ENCODE results near the gene MEI1.
A peak's percentile ranks its signal among the peaks of the same experiment; 100 is the strongest.

MEI1 gene

DNA sequence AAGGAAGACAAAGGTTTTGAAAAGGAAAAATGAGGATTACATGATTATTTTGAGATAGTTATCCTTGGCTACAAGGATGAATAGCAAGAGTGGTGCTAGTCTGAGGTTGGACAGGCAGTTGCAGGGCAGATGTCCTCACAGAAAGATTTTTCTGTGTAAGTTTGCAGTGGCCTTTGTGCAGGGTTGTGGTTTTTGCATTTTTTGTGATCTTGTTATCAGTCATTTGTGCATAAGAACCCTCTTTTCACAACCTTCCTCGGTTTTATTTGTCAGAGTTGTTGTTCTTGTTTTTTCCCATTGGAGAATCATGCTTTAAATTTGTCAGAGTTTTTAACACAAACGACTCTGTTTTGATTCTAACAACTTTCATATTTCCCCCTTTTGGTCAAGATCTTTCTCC, 102.6 kb downstream of the MEI1 start:
- H3K36me3 ChIP-seq (ENCODE audit: control insufficient read depth, insufficient read depth, low read length): no peaks in the 10 kb centered on the region
- H3K27me3 ChIP-seq (ENCODE audit: control insufficient read depth, insufficient read depth, low read length): no peaks in the 10 kb centered on the region
- H3K4me1 ChIP-seq (ENCODE audit: control insufficient read depth, insufficient read depth, low read length): peaks cover 22% of the 10 kb centered on the region
- H3K4me3 ChIP-seq (ENCODE audit: low read length): peak overlapping the region; percentile 89
- H3K9me3 ChIP-seq (ENCODE audit: control insufficient read depth, low read length): no peaks in the 10 kb centered on the region
- H3K9ac ChIP-seq (ENCODE audit: low read length): peak overlapping the region; percentile 91

DNA sequence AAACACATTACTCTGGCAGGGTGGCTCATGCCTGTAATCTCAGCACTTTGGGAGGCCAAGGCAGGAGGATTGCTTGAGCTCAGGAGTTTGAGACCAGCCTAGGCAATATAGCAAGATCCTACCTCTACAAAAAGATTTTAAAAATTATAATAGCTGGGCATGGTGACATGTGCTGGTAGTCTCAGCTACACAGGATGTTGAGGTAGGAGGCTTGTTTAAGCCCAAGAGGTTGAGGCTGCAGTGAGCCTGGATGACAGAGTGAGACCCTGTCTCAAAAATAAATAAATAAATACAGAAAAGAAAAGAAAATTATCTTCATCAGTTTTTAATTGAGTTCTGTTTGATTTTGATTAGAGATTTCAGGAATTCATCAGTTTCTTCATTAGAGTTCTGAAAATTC, 106.3 kb downstream of the MEI1 start:
- no peak overlapping the region for H3K4me3 ChIP-seq (ENCODE audit: low read length)
- H3K9ac ChIP-seq (ENCODE audit: low read length): no peak overlapping the region
- no peaks in the 10 kb centered on the region for H3K36me3 ChIP-seq (ENCODE audit: control insufficient read depth, insufficient read depth, low read length)
- peaks cover 13% of the 10 kb centered on the region for H3K4me1 ChIP-seq (ENCODE audit: control insufficient read depth, insufficient read depth, low read length)
- H3K27me3 ChIP-seq (ENCODE audit: control insufficient read depth, insufficient read depth, low read length): no peaks in the 10 kb centered on the region
- no peaks in the 10 kb centered on the region for H3K9me3 ChIP-seq (ENCODE audit: control insufficient read depth, low read length)

DNA sequence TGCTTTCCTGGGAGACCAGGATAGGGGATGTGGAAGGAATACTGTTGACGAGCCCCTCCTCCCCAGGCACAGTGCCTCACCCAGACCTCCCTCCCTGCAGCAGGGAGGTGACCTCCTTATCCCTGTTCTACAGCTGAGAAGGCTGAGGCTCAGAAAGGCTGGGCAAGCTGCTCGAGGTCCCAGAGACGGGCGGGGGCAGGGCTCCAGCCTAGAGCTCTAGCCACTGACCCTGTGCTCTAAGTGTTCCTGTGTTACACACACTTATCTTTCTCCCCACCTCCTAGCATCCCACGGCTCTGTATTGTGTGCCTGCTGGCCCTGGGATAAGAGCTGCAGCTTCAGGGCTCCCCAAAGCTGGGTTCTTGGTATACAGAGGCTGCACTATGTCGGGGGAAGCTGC, 109.1 kb downstream of the MEI1 start:
- Histone ChIP-seq H3K4me1 (ENCODE audit: control insufficient read depth, insufficient read depth, low read length) (no peaks in the 10 kb centered on the region), H3K9me3 (ENCODE audit: control insufficient read depth, low read length) (no peaks in the 10 kb centered on the region), H3K36me3 (ENCODE audit: control insufficient read depth, insufficient read depth, low read length) (no peaks in the 10 kb centered on the region), H3K4me3 (ENCODE audit: low read length) (no peak overlapping the region), H3K27me3 (ENCODE audit: control insufficient read depth, insufficient read depth, low read length) (no peaks in the 10 kb centered on the region), H3K9ac (ENCODE audit: low read length) (no peak overlapping the region)

DNA sequence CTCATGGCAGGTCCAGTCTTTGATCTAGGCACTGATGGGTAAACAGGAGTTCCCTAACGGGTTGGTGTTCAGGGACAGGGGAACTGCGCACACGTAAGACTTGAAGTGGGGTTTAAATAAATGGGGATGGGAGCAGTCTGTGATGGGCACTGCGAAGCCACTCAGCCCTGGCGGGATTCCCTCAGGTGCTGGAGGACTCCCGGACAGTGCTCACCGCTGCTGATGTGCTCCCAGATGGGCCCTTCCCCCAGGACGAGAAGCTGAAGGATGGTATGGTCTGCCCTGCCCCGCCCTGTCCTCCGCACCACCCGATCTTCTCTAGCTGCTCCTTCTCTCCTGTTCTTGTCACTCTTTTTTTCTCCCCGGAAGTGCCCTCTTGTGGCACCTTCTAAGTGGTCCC, 110.7 kb downstream of the MEI1 start:
- H3K36me3 ChIP-seq (ENCODE audit: control insufficient read depth, insufficient read depth, low read length): no peaks in the 10 kb centered on the region
- H3K9me3 ChIP-seq (ENCODE audit: control insufficient read depth, low read length): no peaks in the 10 kb centered on the region

DNA sequence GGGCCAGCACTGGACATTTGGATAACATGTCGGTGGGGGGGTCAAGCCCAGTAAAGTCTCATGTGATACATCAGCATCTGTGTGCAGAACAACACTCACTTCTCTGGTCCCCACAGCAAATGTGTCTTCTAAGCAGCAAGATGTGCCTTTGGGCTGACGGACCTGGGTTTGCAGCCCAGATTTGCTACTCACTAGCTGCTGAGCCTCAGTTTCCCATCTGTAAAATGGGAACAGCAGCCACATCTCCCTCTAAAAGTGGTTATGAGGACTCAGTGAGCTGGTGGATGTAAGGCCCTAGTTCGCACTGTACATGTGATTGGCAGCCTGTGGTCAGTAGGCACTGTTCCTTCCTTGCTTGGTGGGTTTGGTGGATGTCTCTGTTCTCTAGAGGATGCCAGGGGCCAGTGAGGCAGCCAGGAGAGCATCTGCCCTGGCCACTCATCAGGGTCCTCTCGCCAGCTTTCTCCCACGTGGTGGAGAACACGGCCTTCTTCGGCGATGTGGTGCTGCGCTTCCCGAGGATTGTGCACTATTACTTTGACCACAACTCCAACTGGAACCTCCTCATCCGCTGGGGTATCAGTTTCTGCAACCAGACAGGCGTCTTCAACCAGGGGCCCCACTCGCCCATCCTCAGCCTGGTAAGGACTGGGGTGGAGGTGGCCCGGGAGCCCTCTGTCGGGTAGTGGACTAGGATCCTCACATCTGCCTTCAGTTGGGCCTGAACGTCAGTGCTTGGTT, 113.7 kb downstream of the MEI1 start:
- H3K4me3 ChIP-seq (ENCODE audit: low read length): no peak overlapping the region
- no peaks in the 10 kb centered on the region for H3K36me3 ChIP-seq (ENCODE audit: control insufficient read depth, insufficient read depth, low read length)
- no peaks in the 10 kb centered on the region for H3K4me1 ChIP-seq (ENCODE audit: control insufficient read depth, insufficient read depth, low read length)
- no peak overlapping the region for H3K9ac ChIP-seq (ENCODE audit: low read length)
- H3K9me3 ChIP-seq (ENCODE audit: control insufficient read depth, low read length): no peaks in the 10 kb centered on the region
- H3K27me3 ChIP-seq (ENCODE audit: control insufficient read depth, insufficient read depth, low read length): no peaks in the 10 kb centered on the region

More for the DNA sequence above, 110.7 kb downstream of the MEI1 start:
- H3K4me1 ChIP-seq (ENCODE audit: control insufficient read depth, insufficient read depth, low read length): no peaks in the 10 kb centered on the region
- H3K27me3 ChIP-seq (ENCODE audit: control insufficient read depth, insufficient read depth, low read length): no peaks in the 10 kb centered on the region
- no peak overlapping the region for H3K9ac ChIP-seq (ENCODE audit: low read length)
- H3K4me3 ChIP-seq (ENCODE audit: low read length): no peak overlapping the region

DNA sequence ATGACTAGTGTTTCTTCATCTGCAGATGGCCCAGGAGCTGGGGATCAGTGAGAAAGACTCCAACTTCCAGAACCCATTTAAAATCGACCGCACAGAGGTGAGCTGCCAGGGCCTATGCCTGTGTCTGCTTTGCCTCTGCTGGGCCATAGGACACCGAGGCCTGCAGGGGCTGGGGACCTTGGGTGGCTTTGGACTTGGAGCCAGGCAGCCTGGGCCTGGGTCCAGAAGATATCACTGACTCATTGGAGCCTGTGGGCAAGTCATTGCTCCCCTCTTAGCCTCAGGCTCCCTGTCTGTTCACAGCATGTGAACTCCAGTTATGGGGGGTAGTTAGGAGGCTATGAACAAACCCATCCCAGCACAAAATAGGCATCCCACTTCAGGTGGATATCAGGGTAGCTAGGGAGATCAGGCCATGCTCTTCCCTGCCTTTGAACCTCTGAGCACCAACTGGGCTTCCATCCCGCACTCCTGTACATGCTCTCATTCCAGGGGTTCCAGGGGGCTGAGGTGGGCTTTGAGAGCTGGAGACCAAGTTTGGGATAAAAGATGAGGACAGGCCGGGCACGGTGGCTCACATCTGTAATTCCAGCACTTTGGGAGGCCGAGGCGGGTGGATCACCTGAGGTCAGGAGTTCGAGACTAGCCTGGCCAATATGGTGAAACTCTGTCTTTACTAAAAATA, 114.6 kb downstream of the MEI1 start:
- H3K4me3 ChIP-seq (ENCODE audit: low read length): no peak overlapping the region
- H3K9me3 ChIP-seq (ENCODE audit: control insufficient read depth, low read length): no peaks in the 10 kb centered on the region
- no peaks in the 10 kb centered on the region for H3K36me3 ChIP-seq (ENCODE audit: control insufficient read depth, insufficient read depth, low read length)
- H3K9ac ChIP-seq (ENCODE audit: low read length): no peak overlapping the region
- H3K27me3 ChIP-seq (ENCODE audit: control insufficient read depth, insufficient read depth, low read length): no peaks in the 10 kb centered on the region
- no peaks in the 10 kb centered on the region for H3K4me1 ChIP-seq (ENCODE audit: control insufficient read depth, insufficient read depth, low read length)

DNA sequence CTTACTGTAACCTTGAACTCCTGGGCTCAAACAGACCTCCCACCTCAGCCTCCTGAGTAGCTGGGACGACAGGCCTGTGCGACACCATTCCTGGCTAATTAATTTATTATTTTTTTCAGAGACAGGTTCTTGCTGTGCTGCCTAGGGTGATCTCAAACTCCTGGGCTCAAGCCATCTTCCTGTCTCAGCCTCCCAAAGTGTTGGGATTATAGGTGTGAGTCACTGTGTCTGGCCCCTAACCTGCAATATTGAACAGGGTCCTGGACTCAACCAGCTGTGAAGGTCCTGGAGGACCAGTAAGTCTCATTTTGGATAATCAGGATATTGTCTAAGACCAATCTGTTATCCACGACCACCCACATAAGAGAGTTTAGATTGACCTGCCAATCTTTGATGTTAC, 116.4 kb downstream of the MEI1 start:
- Histone ChIP-seq H3K4me3 (ENCODE audit: low read length) (no peak overlapping the region), H3K9ac (ENCODE audit: low read length) (no peak overlapping the region), H3K9me3 (ENCODE audit: control insufficient read depth, low read length) (no peaks in the 10 kb centered on the region), H3K27me3 (ENCODE audit: control insufficient read depth, insufficient read depth, low read length) (no peaks in the 10 kb centered on the region), H3K36me3 (ENCODE audit: control insufficient read depth, insufficient read depth, low read length) (no peaks in the 10 kb centered on the region), H3K4me1 (ENCODE audit: control insufficient read depth, insufficient read depth, low read length) (no peaks in the 10 kb centered on the region)

DNA sequence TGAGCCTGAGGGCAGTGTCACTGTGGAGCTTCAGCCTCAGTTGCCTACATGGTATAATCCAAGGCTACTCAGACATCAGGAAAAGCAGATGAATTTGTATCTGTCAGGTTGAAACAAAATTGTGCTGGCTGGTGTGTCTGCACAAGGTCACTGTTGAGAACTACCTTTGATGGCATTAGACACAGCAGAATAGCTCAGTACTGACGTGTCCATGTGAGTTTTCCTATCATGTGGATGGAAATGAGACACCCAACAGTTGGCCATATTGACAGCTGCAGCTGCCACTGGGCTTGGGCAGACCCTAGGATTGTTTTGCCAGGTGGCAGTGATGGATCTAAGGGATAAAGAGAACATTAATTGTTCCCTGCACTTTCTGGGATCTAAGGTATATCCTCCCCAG, 116.9 kb downstream of the MEI1 start:
- no peak overlapping the region for H3K9ac ChIP-seq (ENCODE audit: low read length)

DNA sequence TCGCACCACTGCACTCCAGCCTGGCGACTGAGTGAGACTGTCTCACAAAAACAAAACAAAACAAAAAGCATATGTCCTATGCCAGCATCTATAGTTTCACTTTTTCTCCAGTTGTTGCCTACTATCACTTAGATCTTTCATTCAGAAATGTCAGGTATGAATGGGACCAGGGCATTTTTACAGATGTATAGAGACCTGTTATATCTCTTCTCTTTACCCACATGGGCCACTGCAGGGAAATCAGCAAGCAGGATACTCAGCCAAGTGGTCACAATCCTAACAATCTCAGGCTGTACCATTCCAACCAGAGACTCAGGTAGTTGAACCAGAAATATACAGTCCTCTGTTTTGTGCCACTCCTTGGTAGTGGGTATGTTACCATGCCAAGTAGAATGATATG, 117.6 kb downstream of the MEI1 start:
- no peaks in the 10 kb centered on the region for H3K27me3 ChIP-seq (ENCODE audit: control insufficient read depth, insufficient read depth, low read length)
- no peaks in the 10 kb centered on the region for H3K36me3 ChIP-seq (ENCODE audit: control insufficient read depth, insufficient read depth, low read length)
- no peaks in the 10 kb centered on the region for H3K4me1 ChIP-seq (ENCODE audit: control insufficient read depth, insufficient read depth, low read length)
- no peak overlapping the region for H3K9ac ChIP-seq (ENCODE audit: low read length)
- H3K4me3 ChIP-seq (ENCODE audit: low read length): no peak overlapping the region
- H3K9me3 ChIP-seq (ENCODE audit: control insufficient read depth, low read length): no peaks in the 10 kb centered on the region

More for the DNA sequence above, 116.9 kb downstream of the MEI1 start:
- Histone ChIP-seq H3K36me3 (ENCODE audit: control insufficient read depth, insufficient read depth, low read length) (no peaks in the 10 kb centered on the region), H3K9me3 (ENCODE audit: control insufficient read depth, low read length) (no peaks in the 10 kb centered on the region), H3K27me3 (ENCODE audit: control insufficient read depth, insufficient read depth, low read length) (no peaks in the 10 kb centered on the region), H3K4me1 (ENCODE audit: control insufficient read depth, insufficient read depth, low read length) (no peaks in the 10 kb centered on the region), H3K4me3 (ENCODE audit: low read length) (no peak overlapping the region)

DNA sequence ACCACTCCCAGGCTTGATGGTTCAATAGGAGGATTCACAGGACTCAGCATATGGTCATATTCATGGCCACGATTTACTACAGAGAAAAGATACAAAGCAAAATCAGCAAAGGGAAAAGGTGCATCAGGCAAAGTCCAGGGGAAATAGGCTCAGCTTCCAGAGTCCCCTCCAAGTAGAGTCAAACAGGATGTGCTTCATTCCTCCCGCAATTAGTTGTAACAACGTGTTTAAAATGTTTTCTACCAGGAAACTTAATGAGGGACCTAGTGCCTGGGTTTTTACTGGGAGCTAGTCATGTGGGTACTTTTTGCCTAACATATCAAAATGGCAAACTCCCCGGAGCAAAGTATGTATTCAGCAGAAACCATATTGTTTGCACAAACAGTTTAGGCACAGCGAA, 118.7 kb downstream of the MEI1 start:
- no peak overlapping the region for H3K9ac ChIP-seq (ENCODE audit: low read length)
- no peak overlapping the region for H3K4me3 ChIP-seq (ENCODE audit: low read length)
- peaks cover 8% of the 10 kb centered on the region for H3K4me1 ChIP-seq (ENCODE audit: control insufficient read depth, insufficient read depth, low read length)
- no peaks in the 10 kb centered on the region for H3K36me3 ChIP-seq (ENCODE audit: control insufficient read depth, insufficient read depth, low read length)
- no peaks in the 10 kb centered on the region for H3K27me3 ChIP-seq (ENCODE audit: control insufficient read depth, insufficient read depth, low read length)
- H3K9me3 ChIP-seq (ENCODE audit: control insufficient read depth, low read length): no peaks in the 10 kb centered on the region

DNA sequence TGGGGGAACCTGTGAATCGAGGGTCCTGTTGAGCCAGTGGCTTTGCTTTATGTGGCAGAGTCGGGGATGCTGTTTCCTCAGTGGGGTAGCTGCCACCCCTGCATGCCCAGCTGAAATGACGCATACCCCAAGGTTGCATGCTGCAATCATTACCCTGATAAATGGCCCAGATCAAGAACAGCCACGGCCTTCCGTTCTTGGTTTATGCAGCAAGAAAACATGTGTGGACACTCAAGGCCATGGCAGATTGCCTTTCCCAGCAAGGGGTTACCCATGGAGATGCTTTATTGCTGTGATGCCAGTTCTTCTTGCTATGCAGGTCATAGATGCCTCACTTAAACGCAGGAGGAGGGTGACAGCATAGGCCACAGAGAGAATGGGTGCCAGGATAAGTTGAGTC, 119.3 kb downstream of the MEI1 start:
- Histone ChIP-seq H3K4me1 (ENCODE audit: control insufficient read depth, insufficient read depth, low read length) (peaks cover 14% of the 10 kb centered on the region), H3K9ac (ENCODE audit: low read length) (no peak overlapping the region), H3K9me3 (ENCODE audit: control insufficient read depth, low read length) (no peaks in the 10 kb centered on the region), H3K36me3 (ENCODE audit: control insufficient read depth, insufficient read depth, low read length) (no peaks in the 10 kb centered on the region), H3K4me3 (ENCODE audit: low read length) (no peak overlapping the region), H3K27me3 (ENCODE audit: control insufficient read depth, insufficient read depth, low read length) (no peaks in the 10 kb centered on the region)

DNA sequence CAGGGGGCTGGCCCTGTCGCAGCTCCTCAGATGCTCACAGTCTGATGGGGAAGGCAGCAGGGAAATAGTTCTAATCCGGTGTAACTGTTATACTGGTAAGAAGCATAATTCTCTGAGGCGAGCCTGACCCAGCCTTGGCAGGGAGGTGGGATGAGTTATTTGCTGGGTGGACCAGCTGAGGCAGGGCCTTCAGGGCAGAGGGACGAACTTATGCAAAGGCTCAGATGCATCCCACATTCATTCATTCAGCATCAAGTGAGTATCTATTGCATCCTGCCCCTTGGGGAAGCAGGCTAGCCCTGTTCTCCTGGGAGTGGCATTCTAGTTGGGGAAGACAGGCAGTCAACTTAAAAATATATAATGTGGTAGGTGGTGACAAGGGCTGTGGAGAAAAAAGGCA, 120.0 kb downstream of the MEI1 start:
- H3K4me1 ChIP-seq (ENCODE audit: control insufficient read depth, insufficient read depth, low read length): peaks cover 14% of the 10 kb centered on the region
- no peaks in the 10 kb centered on the region for H3K27me3 ChIP-seq (ENCODE audit: control insufficient read depth, insufficient read depth, low read length)
- no peaks in the 10 kb centered on the region for H3K36me3 ChIP-seq (ENCODE audit: control insufficient read depth, insufficient read depth, low read length)
- no peak overlapping the region for H3K9ac ChIP-seq (ENCODE audit: low read length)
- no peaks in the 10 kb centered on the region for H3K9me3 ChIP-seq (ENCODE audit: control insufficient read depth, low read length)
- no peak overlapping the region for H3K4me3 ChIP-seq (ENCODE audit: low read length)

Data from mucosa of stomach (tissue), 1 donor.